ENCODE data around the gene SNCB.
"Not testable (repeated sequence)": the region's sequence is repeated elsewhere in the genome, so short reads cannot be mapped to it uniquely, and the experiment has no call there.

Gene SNCB

GRCh38 chr5:176592573-176592972, 37.8 kb downstream of the SNCB start:
- no peak overlapping the region for H3K4me3 ChIP-seq (ENCODE audit: low read depth, low read length)
- DNase-seq (ENCODE audit: low read depth): no peak
- TF ChIP-seq, protein P1, sequence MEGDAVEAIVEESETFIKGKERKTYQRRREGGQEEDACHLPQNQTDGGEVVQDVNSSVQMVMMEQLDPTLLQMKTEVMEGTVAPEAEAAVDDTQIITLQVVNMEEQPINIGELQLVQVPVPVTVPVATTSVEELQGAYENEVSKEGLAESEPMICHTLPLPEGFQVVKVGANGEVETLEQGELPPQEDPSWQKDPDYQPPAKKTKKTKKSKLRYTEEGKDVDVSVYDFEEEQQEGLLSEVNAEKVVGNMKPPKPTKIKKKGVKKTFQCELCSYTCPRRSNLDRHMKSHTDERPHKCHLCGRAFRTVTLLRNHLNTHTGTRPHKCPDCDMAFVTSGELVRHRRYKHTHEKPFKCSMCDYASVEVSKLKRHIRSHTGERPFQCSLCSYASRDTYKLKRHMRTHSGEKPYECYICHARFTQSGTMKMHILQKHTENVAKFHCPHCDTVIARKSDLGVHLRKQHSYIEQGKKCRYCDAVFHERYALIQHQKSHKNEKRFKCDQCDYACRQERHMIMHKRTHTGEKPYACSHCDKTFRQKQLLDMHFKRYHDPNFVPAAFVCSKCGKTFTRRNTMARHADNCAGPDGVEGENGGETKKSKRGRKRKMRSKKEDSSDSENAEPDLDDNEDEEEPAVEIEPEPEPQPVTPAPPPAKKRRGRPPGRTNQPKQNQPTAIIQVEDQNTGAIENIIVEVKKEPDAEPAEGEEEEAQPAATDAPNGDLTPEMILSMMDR (conservative IDR thresholded peaks at IDR 0.05; ENCODE audit: low read depth, low read length): no peak

GRCh38 chr5:176591667-176592066, 38.7 kb downstream of the SNCB start:
- not testable (repeated sequence) for H3K4me3 ChIP-seq (ENCODE audit: low read depth, low read length); DNase-seq (ENCODE audit: low read depth)

DNA sequence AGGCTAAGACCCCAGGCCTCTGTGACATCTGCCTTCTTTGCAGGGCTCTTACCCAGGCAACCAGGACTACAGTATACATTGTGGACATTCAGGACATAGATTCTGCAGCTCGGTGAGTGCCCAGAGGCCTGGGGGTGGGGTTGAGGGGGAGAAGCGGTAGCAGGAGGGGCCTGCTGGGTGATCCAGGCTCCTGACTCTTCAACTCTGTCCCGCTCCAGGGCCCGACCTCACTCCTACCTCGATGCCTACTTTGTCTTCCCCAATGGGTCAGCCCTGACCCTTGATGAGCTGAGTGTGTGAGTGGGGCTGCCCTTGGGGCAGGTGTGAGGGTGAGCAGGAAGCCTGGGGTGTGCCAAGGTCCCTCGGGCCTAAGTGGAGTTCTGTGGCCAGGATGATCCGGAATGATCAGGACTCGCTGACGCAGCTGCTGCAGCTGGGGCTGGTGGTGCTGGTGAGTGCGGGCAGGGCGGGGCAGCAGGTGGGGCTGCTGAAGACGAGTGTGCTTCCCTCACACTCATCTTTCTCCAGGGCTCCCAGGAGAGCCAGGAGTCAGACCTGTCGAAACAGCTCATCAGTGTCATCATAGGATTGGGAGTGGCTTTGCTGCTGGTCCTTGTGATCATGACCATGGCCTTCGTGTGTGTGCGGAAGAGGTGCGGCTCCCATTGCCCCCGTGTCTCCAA, 40.2 kb downstream of the SNCB start:
- DNase-seq (ENCODE audit: low read depth): no peak
- TF ChIP-seq, protein P1 (conservative IDR thresholded peaks at IDR 0.05; ENCODE audit: low read depth, low read length): no peak

DNA sequence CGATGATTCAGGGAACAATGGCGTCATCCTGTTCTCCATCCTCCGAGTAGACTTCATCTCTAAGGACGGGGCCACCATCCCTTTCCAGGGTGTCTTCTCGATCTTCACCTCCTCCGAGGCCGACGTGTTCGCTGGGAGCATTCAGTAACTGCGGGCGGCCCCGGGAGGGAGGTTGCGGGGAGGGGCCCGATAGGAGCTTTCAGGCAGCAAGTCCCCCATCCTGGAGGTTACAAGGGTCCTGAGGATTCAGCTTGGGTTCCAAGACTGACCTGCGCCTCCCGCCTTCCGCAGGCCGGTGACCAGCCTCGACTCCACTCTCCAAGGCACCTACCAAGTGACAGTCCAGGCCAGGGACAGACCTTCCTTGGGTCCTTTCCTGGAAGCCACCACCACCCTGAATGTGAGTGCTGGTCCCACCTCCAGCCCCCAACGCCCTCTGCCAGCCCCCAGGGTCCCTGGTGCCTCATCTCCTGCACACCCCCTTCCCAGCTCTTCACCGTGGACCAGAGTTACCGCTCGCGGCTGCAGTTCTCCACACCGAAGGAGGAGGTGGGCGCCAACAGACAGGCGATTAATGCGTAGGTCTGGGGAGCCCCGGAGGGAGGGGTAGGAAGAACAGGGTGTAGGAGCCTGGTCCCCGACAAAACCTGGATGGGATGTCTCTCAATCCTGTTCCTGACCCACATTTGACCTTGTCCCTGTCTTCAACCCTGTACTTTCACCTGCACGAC, 41.1 kb downstream of the SNCB start:
- no peak overlapping the region for H3K4me3 ChIP-seq (ENCODE audit: low read depth, low read length)
- TF ChIP-seq, protein P1 (conservative IDR thresholded peaks at IDR 0.05; ENCODE audit: low read depth, low read length): no peak
- no peak for DNase-seq (ENCODE audit: low read depth)

More for the DNA sequence above, 40.2 kb downstream of the SNCB start:
- no peak overlapping the region for H3K4me3 ChIP-seq (ENCODE audit: low read depth, low read length)

GRCh38 chr5:176588297-176588696, 42.0 kb downstream of the SNCB start:
- no peak overlapping the region for H3K4me3 ChIP-seq (ENCODE audit: low read depth, low read length)
- TF ChIP-seq, protein P1 (conservative IDR thresholded peaks at IDR 0.05; ENCODE audit: low read depth, low read length): no peak
- DNase-seq (ENCODE audit: low read depth): no peak

GRCh38 chr5:176587398-176587797, 42.9 kb downstream of the SNCB start:
- TF ChIP-seq, protein P1 (conservative IDR thresholded peaks at IDR 0.05; ENCODE audit: low read depth, low read length): no peak
- no peak overlapping the region for H3K4me3 ChIP-seq (ENCODE audit: low read depth, low read length)
- DNase-seq (ENCODE audit: low read depth): no peak

DNA sequence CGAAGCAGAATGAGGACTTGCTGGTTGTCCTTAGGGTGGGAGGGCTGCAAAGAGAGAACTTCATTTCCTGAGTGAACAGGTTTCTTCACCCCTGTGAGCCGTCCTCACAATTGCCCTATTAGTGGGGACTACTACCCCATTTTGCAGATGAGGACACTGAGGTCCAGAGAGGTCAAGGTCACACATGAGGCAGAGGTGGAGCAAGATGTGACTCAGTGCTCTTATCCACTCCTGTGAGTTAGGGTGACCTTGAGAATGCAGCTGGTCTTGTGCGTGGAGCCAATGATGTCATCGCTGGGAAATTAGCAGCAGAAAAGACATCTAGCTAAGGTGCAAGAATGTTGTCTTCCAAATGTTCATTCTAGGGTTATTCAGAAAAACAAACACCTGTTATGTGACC, 47.3 kb downstream of the SNCB start:
- TF ChIP-seq, protein P1 (conservative IDR thresholded peaks at IDR 0.05; ENCODE audit: low read depth, low read length): no peak
- DNase-seq (ENCODE audit: low read depth): peak; percentile 17
- H3K4me3 ChIP-seq (ENCODE audit: low read depth, low read length): no peak overlapping the region

All from choroid plexus epithelial cell (primary cell).